ENCODE measurements around the gene DHRSX. TPM values are rescaled to one million over a fixed set of nuclear protein-coding genes. Genes with fewer than 3 reads are reported as not detected.

The DHRSX gene
- total and polyA plus RNA-seq, 2 experiments from 2014 or later, result 37.2 to 71.7 TPM

DNA sequence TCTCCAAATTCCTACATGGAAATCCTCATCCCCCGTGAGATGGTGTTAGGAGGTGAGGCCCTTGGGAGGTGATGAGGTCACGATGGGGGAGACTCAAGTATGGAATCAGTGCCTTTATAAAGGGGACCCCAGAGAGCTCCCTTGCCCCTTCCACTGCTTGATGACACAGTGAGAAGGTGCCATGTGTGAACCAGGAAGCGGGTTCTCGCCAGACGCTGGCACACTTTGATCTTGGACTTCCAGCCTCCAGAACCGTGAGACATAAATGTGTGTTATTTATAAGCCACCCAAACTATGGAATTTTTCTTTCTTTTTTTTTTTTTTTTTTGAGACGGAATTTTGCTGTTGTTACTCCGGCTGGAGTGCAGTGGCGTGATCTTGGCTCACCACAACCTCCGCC, 237.6 kb downstream of the DHRSX start:
- no peak overlapping the region for H3K4me2 ChIP-seq

DNA sequence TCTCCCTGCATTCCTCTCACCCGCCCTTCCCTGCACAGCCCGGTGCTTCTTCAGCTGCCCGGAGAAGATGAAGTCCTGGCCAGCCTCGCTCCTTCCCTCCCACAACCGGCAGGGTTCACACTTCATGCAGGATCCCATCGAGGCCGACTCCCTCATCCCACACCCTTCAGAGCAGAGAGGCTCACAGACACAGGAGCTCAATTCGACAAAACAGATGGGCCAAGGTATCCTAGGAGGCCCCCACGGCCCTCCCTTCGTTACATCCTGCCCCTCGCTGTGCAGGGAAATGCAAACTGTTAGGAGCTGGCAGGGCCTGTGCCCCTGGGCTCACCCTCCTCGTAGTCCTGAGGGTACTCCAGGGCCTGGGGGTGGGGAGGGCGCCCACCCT, 238.1 kb downstream of the DHRSX start:
- H3K4me1 ChIP-seq (ENCODE audit: insufficient read depth), result no peaks in the 10 kb centered on the region
- no peak overlapping the region for H3K4me3 ChIP-seq
- no peak overlapping the region for H3K27ac ChIP-seq
- TF ChIP-seq, protein P1, sequence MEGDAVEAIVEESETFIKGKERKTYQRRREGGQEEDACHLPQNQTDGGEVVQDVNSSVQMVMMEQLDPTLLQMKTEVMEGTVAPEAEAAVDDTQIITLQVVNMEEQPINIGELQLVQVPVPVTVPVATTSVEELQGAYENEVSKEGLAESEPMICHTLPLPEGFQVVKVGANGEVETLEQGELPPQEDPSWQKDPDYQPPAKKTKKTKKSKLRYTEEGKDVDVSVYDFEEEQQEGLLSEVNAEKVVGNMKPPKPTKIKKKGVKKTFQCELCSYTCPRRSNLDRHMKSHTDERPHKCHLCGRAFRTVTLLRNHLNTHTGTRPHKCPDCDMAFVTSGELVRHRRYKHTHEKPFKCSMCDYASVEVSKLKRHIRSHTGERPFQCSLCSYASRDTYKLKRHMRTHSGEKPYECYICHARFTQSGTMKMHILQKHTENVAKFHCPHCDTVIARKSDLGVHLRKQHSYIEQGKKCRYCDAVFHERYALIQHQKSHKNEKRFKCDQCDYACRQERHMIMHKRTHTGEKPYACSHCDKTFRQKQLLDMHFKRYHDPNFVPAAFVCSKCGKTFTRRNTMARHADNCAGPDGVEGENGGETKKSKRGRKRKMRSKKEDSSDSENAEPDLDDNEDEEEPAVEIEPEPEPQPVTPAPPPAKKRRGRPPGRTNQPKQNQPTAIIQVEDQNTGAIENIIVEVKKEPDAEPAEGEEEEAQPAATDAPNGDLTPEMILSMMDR (IDR thresholded peaks at IDR 0.05; ENCODE audit: poor library complexity), result no peak
- no peak for TF ChIP-seq EZH2phosphoT487 (IDR thresholded peaks at IDR 0.05; ENCODE audit: low read depth, severe bottlenecking, unreplicated experiment)
- TF ChIP-seq EZH2 (IDR thresholded peaks at IDR 0.05; ENCODE audit: borderline replicate concordance), result no peak
- no peak overlapping the region for H2AFZ ChIP-seq
- 76% methylated on average over 12 of the region's 13 CpGs for WGBS (ENCODE audit: low lambda C conversion rate, missing lambda C conversion rate)
- H3K79me2 ChIP-seq, result no peaks in the 10 kb centered on the region
- DNase-seq (ENCODE audit: low spot score), result no peak
- no peaks in the 10 kb centered on the region for H3K36me3 ChIP-seq (replicated peaks; ENCODE audit: insufficient read depth, low read depth)
- H3K4me2 ChIP-seq, result no peak overlapping the region
- no peaks in the 10 kb centered on the region for H3K9me3 ChIP-seq (ENCODE audit: low read depth)
- no peaks in the 10 kb centered on the region for H3K27me3 ChIP-seq
- H3K9me2 ChIP-seq (replicated peaks; ENCODE audit: insufficient read depth), result no peaks in the 10 kb centered on the region
- no peaks in the 10 kb centered on the region for H4K20me1 ChIP-seq (ENCODE audit: insufficient read depth, poor library complexity, severe bottlenecking)

More for the DNA sequence above, 237.6 kb downstream of the DHRSX start:
- TF ChIP-seq, protein P1 (IDR thresholded peaks at IDR 0.05; ENCODE audit: poor library complexity), result no peak
- TF ChIP-seq EZH2 (IDR thresholded peaks at IDR 0.05; ENCODE audit: borderline replicate concordance), result no peak
- TF ChIP-seq EZH2phosphoT487 (IDR thresholded peaks at IDR 0.05; ENCODE audit: low read depth, severe bottlenecking, unreplicated experiment), result no peak
- Histone ChIP-seq H3K4me3 (no peak overlapping the region), H3K27me3 (no peaks in the 10 kb centered on the region), H3K27ac (no peak overlapping the region), H3K36me3 (replicated peaks; ENCODE audit: insufficient read depth, low read depth) (no peaks in the 10 kb centered on the region), H4K20me1 (ENCODE audit: insufficient read depth, poor library complexity, severe bottlenecking) (no peaks in the 10 kb centered on the region), H3K9me3 (ENCODE audit: low read depth) (no peaks in the 10 kb centered on the region), H3K4me1 (ENCODE audit: insufficient read depth) (no peaks in the 10 kb centered on the region), H2AFZ (no peak overlapping the region), H3K9me2 (replicated peaks; ENCODE audit: insufficient read depth) (no peaks in the 10 kb centered on the region), H3K79me2 (no peaks in the 10 kb centered on the region)
- WGBS (ENCODE audit: low lambda C conversion rate, missing lambda C conversion rate), result 95% methylated on average over 10 of the region's 10 CpGs
- no peak for DNase-seq (ENCODE audit: low spot score)

DNA sequence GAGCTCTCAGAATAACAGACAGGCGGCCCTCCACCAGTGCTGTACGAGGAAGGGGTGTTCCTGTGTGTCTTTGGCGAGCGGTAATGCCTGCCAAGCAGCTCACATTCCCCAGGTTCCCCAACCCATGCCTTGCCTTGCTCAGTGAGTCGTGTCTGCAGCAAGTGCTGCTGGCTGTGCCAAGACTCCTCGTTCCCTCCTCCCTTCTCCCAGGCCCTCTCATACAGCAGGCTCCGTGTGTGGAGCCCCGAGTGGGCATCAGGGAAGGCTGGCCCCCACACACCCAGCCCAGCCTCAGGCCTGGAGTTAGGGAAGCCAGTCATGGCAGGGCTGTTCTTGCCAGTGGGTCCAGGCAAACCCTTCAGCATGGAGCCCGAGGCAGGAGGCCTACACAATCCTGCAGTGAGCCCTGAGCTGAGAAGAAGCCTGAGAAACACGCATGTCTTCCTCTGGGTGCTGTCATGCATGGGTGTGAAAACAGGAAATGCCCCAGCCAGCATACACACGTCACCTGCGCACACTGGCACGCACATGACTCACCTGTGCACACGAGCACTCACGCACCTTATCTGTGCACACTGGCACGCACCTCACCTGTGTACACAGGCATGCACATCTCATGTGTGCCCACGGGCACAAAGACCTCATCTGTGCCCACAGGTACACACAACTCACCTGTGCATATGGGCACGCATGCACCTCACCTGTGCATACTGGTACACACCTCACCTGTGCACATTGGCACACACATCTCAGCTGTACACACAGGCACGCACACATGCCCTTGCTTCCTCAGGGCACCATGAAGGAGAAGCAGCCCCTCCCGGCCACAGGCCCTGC, 238.7 kb downstream of the DHRSX start:
- Histone ChIP-seq H3K4me2 (no peak overlapping the region), H3K9me3 (ENCODE audit: low read depth) (no peaks in the 10 kb centered on the region), H3K9me2 (replicated peaks; ENCODE audit: insufficient read depth) (no peaks in the 10 kb centered on the region), H3K4me3 (no peak overlapping the region), H3K4me1 (ENCODE audit: insufficient read depth) (no peaks in the 10 kb centered on the region), H2AFZ (no peak overlapping the region), H4K20me1 (ENCODE audit: insufficient read depth, poor library complexity, severe bottlenecking) (no peaks in the 10 kb centered on the region), H3K27ac (no peak overlapping the region), H3K27me3 (no peaks in the 10 kb centered on the region), H3K36me3 (replicated peaks; ENCODE audit: insufficient read depth, low read depth) (no peaks in the 10 kb centered on the region), H3K79me2 (no peaks in the 10 kb centered on the region)
- TF ChIP-seq EZH2phosphoT487 (IDR thresholded peaks at IDR 0.05; ENCODE audit: low read depth, severe bottlenecking, unreplicated experiment), result no peak
- DNase-seq (ENCODE audit: low spot score), result no peak
- 87% methylated on average over 19 of the region's 20 CpGs for WGBS (ENCODE audit: low lambda C conversion rate, missing lambda C conversion rate)

DNA sequence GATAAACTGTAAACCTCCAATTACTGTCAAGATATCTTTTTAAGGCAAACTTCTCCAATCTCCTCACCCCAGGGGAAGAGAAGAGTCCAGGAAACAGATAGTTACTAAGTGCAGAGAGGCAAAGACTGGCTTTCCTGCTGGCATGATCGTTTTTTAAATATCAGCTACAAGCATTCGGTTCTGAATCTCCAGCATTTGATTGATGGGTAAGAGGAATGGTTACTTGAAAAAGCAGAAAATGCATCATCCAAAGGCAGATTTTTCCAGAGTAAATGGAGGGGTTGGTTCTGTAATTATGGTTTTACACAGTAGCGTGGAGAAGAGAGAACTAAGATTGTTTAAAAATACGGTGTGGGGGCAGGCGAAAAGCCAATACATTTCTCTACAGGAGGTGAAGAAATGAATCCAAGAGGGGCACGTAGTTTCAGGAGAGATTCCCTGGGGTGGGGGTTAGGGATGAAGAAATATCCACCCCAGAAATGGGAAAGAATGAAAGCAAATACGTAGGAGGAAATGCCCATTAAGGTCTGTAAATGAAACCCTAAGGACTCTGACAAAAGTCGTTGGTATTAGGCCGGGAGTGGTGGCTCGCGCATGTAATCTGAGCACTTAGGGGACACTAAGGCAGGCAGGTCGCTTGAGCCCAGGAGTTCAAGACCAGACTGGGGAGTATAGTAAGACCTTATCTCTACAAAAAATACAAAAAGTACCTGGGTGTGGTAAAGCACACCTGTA, 248.3 kb downstream of the DHRSX start:
- TF ChIP-seq, protein P1 (IDR thresholded peaks at IDR 0.05; ENCODE audit: poor library complexity), result no peak
- TF ChIP-seq EZH2phosphoT487 (IDR thresholded peaks at IDR 0.05; ENCODE audit: low read depth, severe bottlenecking, unreplicated experiment), result no peak
- no peak for TF ChIP-seq EZH2 (IDR thresholded peaks at IDR 0.05; ENCODE audit: borderline replicate concordance)
- Histone ChIP-seq H3K27me3 (no peaks in the 10 kb centered on the region), H3K27ac (no peak overlapping the region), H3K9me3 (ENCODE audit: low read depth) (no peaks in the 10 kb centered on the region), H3K36me3 (replicated peaks; ENCODE audit: insufficient read depth, low read depth) (no peaks in the 10 kb centered on the region), H3K4me3 (no peak overlapping the region), H3K79me2 (no peaks in the 10 kb centered on the region), H3K9me2 (replicated peaks; ENCODE audit: insufficient read depth) (no peaks in the 10 kb centered on the region), H2AFZ (no peak overlapping the region), H4K20me1 (ENCODE audit: insufficient read depth, poor library complexity, severe bottlenecking) (no peaks in the 10 kb centered on the region), H3K4me1 (ENCODE audit: insufficient read depth) (no peaks in the 10 kb centered on the region), H3K4me2 (no peak overlapping the region)
- no peak for DNase-seq (ENCODE audit: low spot score)
- 94% methylated on average over 12 of the region's 12 CpGs for WGBS (ENCODE audit: low lambda C conversion rate, missing lambda C conversion rate)
